SJCRH30 (cell line): ENCODE data around the gene LRP1-AS. TPM values are rescaled to one million over a fixed set of nuclear protein-coding genes. Genes with fewer than 3 reads are reported as not detected.

Experiments used
- DNase-seq, 2 experiments: peaks; one replicate each; pipeline ENCODE4 v3.0.0-alpha.2; 2015 to 2020
- H3K27ac ChIP-seq: fragments of 250-450 bp; sonication (Bioruptor Pico); 2 replicates; pipeline ENCODE4 v1.5.1; 2020; ENCODE audit warnings: mild to moderate bottlenecking, moderate library complexity
- H3K27me3 ChIP-seq: fragments of 250-450 bp; sonication (Bioruptor Pico); 2 replicates; pipeline ENCODE4 v1.5.1; 2020; ENCODE audit warnings: mild to moderate bottlenecking, moderate library complexity
- H3K36me3 ChIP-seq: fragments of 250-450 bp; sonication (Bioruptor Pico); 2 replicates; pipeline ENCODE4 v1.5.1; 2020; ENCODE audit warnings: mild to moderate bottlenecking, moderate library complexity
- H3K4me1 ChIP-seq: fragments of 250-450 bp; sonication (Bioruptor Pico); 2 replicates; pipeline ENCODE4 v1.5.1; 2020; ENCODE audit warnings: mild to moderate bottlenecking, moderate library complexity
- H3K4me3 ChIP-seq: fragments of 250-450 bp; sonication (Bioruptor Pico); 2 replicates; pipeline ENCODE4 v1.5.1; 2020; ENCODE audit warnings: mild to moderate bottlenecking, moderate library complexity
- H3K9me3 ChIP-seq: fragments of 250-450 bp; sonication (Bioruptor Pico); replicated peaks from 2 replicates; pipeline ENCODE4 v1.5.1; 2020; ENCODE audit warnings: mild to moderate bottlenecking, moderate library complexity
- total RNA-seq: library from RNA; depleted of rRNA; stranded (reverse); fragments of >200 nt; shearing (Covaris generic); gene quantifications from 2 replicates; pipeline ENCODE4 v1.2.3, GENCODE V29; 2014; rRNA removed

The LRP1-AS gene
- total RNA-seq, 1 experiment from 2014 or later = 1.3 TPM

- H3K9me3 ChIP-seq = no peaks in the 10 kb centered on the region
- no peaks in the 10 kb centered on the region for H3K4me1 ChIP-seq
- no peak overlapping the region for H3K4me3 ChIP-seq
- peaks cover 5% of the 10 kb centered on the region for H3K36me3 ChIP-seq
- no peak overlapping the region for H3K27ac ChIP-seq
- DNase-seq = peak in 1 of 2 experiments; percentile 46
- peaks cover 10% of the 10 kb centered on the region for H3K27me3 ChIP-seq
Measured at GRCh38 chr12:57099047-57099714, 48.2 kb downstream of the LRP1-AS start.

- Histone ChIP-seq H3K27ac (no peak overlapping the region), H3K36me3 (peaks cover 7% of the 10 kb centered on the region), H3K4me3 (no peak overlapping the region), H3K9me3 (no peaks in the 10 kb centered on the region), H3K27me3 (peaks cover 10% of the 10 kb centered on the region), H3K4me1 (peaks cover 3% of the 10 kb centered on the region; the same call in 1 of the 2 replicates)
- peak in 1 of 2 experiments; percentile 42 for DNase-seq
Measured at GRCh38 chr12:57098546-57098945, 48.9 kb downstream of the LRP1-AS start.

- Histone ChIP-seq H3K4me1 (peaks cover 5% of the 10 kb centered on the region; the same call in 1 of the 2 replicates), H3K9me3 (no peaks in the 10 kb centered on the region), H3K4me3 (no peak overlapping the region), H3K27me3 (peaks cover 10% of the 10 kb centered on the region), H3K36me3 (peaks cover 15% of the 10 kb centered on the region), H3K27ac (no peak overlapping the region)
- DNase-seq = peak in 1 of 2 experiments; percentile 27
Measured at GRCh38 chr12:57097554-57097835, 49.9 kb downstream of the LRP1-AS start.

- H3K4me3 ChIP-seq = no peak overlapping the region
- no peaks in the 10 kb centered on the region for H3K9me3 ChIP-seq
- peak in 1 of 2 experiments; percentile 50 for DNase-seq
- peaks cover 5% of the 10 kb centered on the region; the same call in 1 of the 2 replicates for H3K4me1 ChIP-seq
- no peak overlapping the region for H3K27ac ChIP-seq
- H3K36me3 ChIP-seq = peaks cover 18% of the 10 kb centered on the region
- peaks cover 10% of the 10 kb centered on the region; the same call in 1 of the 2 replicates for H3K27me3 ChIP-seq
Measured at GRCh38 chr12:57096748-57097553, 50.5 kb downstream of the LRP1-AS start.

GRCh38 chr12:57096099-57096572, 51.3 kb downstream of the LRP1-AS start:
- H3K27me3 ChIP-seq = peaks cover 10% of the 10 kb centered on the region; the same call in 1 of the 2 replicates
- H3K27ac ChIP-seq = no peak overlapping the region
- peaks cover 18% of the 10 kb centered on the region for H3K36me3 ChIP-seq
- peak in 1 of 2 experiments; percentile 56 for DNase-seq
- peaks cover 5% of the 10 kb centered on the region; the same call in 1 of the 2 replicates for H3K4me1 ChIP-seq
- H3K9me3 ChIP-seq = no peaks in the 10 kb centered on the region
- H3K4me3 ChIP-seq = no peak overlapping the region

GRCh38 chr12:57095440-57095839, 52.0 kb downstream of the LRP1-AS start:
- Histone ChIP-seq H3K9me3 (no peaks in the 10 kb centered on the region), H3K36me3 (peaks cover 18% of the 10 kb centered on the region), H3K27me3 (peaks cover 10% of the 10 kb centered on the region; the same call in 1 of the 2 replicates), H3K4me1 (peaks cover 5% of the 10 kb centered on the region; the same call in 1 of the 2 replicates), H3K27ac (no peak overlapping the region), H3K4me3 (no peak overlapping the region)
- DNase-seq = peak in 1 of 2 experiments; percentile 27

Other genes starting within 250 kb of the LRP1-AS start
- not detected in 2 replicates for gene SDR9C7, start 213.2 kb downstream of the LRP1-AS start, total RNA-seq
- 0.03 and 0.06 TPM in 2 replicates for gene RDH16, start 190.0 kb downstream of the LRP1-AS start, total RNA-seq
- gene ZBTB39, start 141.1 kb downstream of the LRP1-AS start, total RNA-seq = 91.0 and 101 TPM in 2 replicates
- not detected in 2 replicates for gene TAC3, start 131.1 kb downstream of the LRP1-AS start, total RNA-seq
- 0.02 TPM in 1 of 2 replicates, not detected in the other for gene MYO1A, start 97.5 kb downstream of the LRP1-AS start, total RNA-seq
- 63.7 and 70.2 TPM in 2 replicates for gene NEMP1, start 68.8 kb downstream of the LRP1-AS start, total RNA-seq
- gene NAB2, start 58.5 kb downstream of the LRP1-AS start, total RNA-seq = 87.8 and 89.9 TPM in 2 replicates
- gene STAT6, start 36.3 kb downstream of the LRP1-AS start, total RNA-seq = 15.1 and 15.8 TPM in 2 replicates
- 53.7 and 58.6 TPM in 2 replicates for gene LRP1, start 19.1 kb downstream of the LRP1-AS start, total RNA-seq
- 91.1 and 92.7 TPM in 2 replicates for gene NXPH4, start 69.2 kb upstream of the LRP1-AS start, total RNA-seq
- gene SHMT2, start 82.1 kb upstream of the LRP1-AS start, total RNA-seq = 1,504 and 1,712 TPM in 2 replicates
- 1,199 and 1,339 TPM in 2 replicates for gene STAC3, start 103.6 kb upstream of the LRP1-AS start, total RNA-seq